PC-9 (cell line): ENCODE results near the gene LACC1.

ENCODE experiments used
- CTCF ChIP-seq: fragments of 200-600 bp; sonication (generic); conservative IDR thresholded peaks from 2 replicates; pipeline ENCODE4 v1.6.1; 2017; ENCODE audit warnings: mixed run types, antibody characterized with exemption, mild to moderate bottlenecking, moderate library complexity
- EZH2 ChIP-seq: fragments of 200-600 bp; sonication (generic); IDR thresholded peaks from 2 replicates; pipeline ENCODE4 v1.8.0; 2017; ENCODE audit warnings: antibody characterized with exemption, low read depth

DNA sequence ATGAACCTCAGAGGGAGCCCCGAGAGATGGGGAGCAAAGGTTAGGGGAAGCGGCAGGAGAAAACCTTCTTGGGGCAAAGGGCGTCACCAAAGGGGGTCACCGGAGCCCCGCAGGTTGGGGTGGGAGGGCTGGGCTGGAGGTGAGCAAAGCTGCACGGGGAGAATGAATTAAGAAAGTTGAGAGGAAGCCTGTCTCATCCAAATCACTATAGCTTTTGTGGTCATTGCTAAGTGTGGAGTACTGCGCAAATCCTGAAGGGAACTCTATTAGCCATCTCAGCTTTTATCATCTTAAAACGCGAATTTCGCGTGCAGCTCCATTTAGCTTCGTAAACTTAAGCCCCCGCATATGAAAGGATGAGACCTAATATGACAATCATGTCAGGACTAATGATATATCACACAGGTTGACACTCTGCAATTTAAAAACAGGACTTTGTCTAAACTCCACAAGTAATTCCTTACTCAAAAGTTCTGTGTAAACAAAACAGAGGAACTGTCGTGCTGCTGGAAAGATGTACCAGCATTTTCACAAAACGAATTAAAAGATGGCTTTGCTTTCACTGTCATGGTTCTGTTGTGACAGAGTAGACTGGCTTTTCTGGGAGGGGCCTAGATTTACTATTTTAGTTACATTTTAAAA, 631 bp downstream of the LACC1 start:
- no peak for TF ChIP-seq CTCF
- no peak for TF ChIP-seq EZH2
